ENCODE data around the gene RYK.

Gene RYK

DNA sequence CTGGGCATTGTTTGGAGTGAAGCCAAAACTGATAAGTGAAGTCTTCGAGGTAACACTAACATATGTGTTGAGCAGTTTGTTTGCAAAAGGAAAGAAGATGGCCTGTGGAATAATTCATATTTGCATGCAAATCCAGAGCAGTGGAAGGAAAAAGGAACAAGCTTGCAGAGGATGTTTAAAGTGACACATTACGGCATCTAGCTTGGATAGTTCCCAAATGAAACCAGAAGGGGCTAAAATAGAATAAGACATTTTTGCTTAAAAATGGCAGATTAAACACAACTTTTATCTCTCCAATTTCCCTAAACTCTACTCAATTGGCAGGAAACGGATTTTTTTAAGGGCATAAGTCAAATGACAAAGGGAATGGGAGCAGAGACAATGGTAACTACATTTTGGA is 25.4 kb upstream of the RYK start:
- TF ChIP-seq, protein P1, sequence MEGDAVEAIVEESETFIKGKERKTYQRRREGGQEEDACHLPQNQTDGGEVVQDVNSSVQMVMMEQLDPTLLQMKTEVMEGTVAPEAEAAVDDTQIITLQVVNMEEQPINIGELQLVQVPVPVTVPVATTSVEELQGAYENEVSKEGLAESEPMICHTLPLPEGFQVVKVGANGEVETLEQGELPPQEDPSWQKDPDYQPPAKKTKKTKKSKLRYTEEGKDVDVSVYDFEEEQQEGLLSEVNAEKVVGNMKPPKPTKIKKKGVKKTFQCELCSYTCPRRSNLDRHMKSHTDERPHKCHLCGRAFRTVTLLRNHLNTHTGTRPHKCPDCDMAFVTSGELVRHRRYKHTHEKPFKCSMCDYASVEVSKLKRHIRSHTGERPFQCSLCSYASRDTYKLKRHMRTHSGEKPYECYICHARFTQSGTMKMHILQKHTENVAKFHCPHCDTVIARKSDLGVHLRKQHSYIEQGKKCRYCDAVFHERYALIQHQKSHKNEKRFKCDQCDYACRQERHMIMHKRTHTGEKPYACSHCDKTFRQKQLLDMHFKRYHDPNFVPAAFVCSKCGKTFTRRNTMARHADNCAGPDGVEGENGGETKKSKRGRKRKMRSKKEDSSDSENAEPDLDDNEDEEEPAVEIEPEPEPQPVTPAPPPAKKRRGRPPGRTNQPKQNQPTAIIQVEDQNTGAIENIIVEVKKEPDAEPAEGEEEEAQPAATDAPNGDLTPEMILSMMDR (IDR thresholded peaks at IDR 0.05) = no peak

DNA sequence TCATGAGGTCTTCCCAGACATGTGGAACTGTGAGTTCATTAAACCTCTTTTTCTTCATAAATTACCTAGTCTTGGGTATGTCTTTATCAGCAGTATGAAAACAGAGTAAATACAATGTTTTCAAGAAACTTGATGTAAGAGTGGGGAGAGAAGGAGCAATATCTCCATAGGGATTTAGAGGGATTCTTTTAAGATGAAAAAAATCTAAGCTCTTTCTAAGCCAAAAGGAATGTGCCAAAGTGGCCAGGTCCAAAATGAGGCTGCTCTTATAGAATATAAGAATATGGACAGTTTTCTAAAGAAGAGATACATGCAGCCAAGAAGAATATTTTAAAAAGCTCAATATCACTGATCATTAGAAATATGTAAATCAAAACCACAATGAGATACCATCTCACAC is 23.9 kb upstream of the RYK start:
- TF ChIP-seq, protein P1 (IDR thresholded peaks at IDR 0.05) = no peak

DNA sequence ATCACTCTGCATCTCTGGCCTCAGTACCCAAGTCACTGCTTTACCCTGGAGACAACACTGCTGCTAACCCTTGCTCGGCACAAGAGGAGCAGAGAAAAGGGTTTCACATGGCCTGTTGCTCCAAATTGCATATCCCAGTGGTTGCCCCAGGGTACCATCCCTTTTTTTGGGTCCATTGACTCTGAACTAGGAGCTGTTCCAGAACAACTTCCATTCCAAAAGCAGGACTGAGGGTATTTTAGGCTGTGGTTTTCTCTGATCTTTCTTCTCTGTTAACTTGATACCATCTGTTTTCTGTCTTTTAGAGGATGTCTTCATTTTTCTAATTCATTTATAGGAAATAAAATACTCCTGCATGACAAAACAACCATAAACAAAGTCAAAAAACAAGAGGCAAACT is 17.3 kb upstream of the RYK start:
- TF ChIP-seq, protein P1 (IDR thresholded peaks at IDR 0.05) = no peak

DNA sequence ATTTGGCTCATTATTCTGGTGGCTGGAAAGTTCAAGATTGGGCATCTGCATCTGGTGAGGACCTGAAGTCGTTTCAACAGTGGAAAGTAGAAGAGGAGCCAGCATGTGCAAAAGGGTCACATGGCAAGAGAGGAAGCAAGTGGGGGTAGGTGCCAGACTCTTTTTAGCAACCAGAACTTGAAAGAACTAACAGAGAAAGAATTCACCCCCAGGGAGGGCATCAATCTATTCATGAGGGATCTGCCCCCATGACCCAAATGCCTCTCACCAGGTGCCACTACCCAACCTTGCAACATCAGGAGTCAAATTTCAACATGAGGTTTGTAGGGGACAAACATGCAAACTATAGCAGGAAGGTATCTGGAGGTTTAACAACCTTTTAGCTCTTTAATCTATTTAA is 10.3 kb upstream of the RYK start:
- TF ChIP-seq, protein P1 (IDR thresholded peaks at IDR 0.05) = no peak

DNA sequence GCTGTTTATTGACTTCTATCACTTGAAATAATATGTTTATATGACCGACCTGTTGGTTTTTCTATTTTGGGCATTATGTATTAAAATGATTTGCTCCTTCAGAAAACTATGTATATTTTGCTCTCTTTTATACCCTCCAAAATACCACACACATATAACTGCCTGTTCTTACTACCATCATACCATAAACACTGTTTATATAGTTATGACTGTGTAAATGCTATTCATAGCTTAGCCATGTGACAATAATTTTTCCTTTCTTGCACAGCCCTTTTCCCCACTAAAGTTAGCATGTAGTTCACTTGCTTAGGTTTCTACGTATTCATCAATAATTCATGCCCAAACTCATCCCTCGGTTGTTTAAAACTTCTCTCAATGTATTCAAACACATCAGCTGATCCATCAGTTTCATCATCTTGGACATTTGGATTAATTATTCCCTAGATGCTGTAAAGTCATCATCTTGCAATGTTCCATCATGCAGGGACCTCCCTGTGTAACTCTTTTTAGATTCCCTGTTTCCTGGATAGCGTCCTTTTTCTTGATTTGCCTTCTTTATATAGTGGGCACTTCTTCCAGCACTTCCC is 8.2 kb upstream of the RYK start:
- TF ChIP-seq, protein P1 (IDR thresholded peaks at IDR 0.05) = no peak

DNA sequence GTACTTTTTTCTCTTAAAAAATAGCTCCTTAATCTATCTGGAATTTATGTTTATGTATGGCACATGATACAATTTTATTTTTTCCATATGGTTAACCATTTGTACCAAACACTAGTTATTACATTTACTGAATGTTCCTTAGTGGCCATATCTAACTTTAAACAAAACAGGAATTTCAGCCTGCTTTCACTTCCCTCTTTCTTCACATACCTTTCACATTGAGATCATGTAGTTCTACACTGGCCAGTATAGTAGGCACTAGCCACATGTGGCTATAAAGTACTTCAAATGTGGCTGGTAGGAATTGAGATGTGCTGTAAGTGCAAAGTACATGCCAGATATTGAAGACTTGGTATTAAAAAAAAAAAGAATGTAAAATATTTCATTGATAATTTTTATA is 4.7 kb upstream of the RYK start:
- TF ChIP-seq, protein P1 (IDR thresholded peaks at IDR 0.05) = no peak

DNA sequence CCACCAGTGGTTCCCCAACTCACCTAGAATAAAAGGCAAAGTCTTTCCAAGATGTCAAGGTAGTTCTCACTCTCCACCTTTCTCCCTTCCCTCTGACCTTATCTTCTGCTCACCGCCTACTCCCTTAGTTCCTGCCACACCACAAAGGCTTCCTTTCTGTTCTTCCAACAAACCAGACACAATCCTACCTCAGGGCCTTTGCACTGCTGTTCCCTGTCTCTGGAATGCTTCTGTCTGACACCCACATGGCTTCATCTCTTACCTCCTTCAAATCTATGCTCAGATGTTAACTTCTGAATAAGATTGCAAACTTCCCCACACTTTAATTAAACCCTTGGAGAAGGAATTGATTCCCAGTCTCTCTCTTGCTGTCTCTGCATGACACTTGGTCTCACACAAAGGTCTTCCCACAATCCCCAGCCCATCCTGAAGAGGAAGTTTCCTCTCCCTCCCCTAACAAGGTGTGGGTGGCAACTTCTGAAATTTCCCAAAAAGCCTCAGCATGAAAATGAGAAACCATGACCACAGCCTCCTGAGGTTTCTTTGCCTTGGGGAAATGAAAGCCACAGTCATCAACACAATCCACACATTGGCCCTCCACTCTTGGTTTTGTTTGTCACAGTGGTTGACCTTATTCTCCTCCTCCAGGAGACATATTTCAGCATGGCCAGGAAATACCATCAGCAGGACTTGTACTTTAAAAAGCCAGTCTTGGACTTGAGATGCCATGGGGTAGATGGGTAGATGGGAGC is 3.0 kb upstream of the RYK start:
- TF ChIP-seq, protein P1 (IDR thresholded peaks at IDR 0.05) = no peak
